ENCODE measurements around the gene CRELD1. TPM values are rescaled to one million over a fixed set of nuclear protein-coding genes. Genes with fewer than 3 reads are reported as not detected.

CRELD1 gene
- total and polyA plus RNA-seq, 2 of the 13 experiments (the other 11 are each of a cell fraction or from before 2014, with no cell fraction given) = 27.1 to 61.9 TPM

- ChIA-PET POLR2A (interaction anchor here (1.1 to 1.3 kb wide), 2 partner anchors 9 to 22 kb away, joined by 3 to 9 read pairs; partner anchors contain the start of gene CRELD1), CTCF (ENCODE audit: low intra/inter-chr PET ratio, low total read pairs) (no interaction called here)
- H2AFZ ChIP-seq (ENCODE audit: low read length) = no peak overlapping the region
- no peaks in the 10 kb centered on the region for H3K27me3 ChIP-seq (ENCODE audit: control insufficient read depth in 1 of 2, insufficient read depth in 2 of 2, low read length in 2 of 2)
- intact Hi-C loops (cut with micrococcal nuclease; ENCODE audit: unreplicated experiment) (loop anchor here (10.0 kb wide), 1 partner anchor 63 kb away; no protein-coding TSS in a partner anchor), in situ Hi-C loops (cut with HindIII; ENCODE audit: extremely low pct_ligation_motif_present, low pct_unique_long_range_greater_than_20kb) (no loop called here)
- no TSS peak for BruUV-seq (replicated peaks)
- TF ChIP-seq RORA (CRISPR knock-in tag; IDR thresholded peaks at IDR 0.05) = no peak
- WGBS (ENCODE audit: low lambda C conversion rate) = 97% methylated on average over 4 of the region's 4 CpGs
- H3K79me2 ChIP-seq (ENCODE audit: insufficient read depth, low read length) = no peaks in the 10 kb centered on the region
- peaks cover 6 to 17% of the 10 kb centered on the region in 2 experiments; a peak in 4 of 5 replicates for H3K36me3 ChIP-seq (replicated peaks in 1 of 2; ENCODE audit: control insufficient read depth in 1 of 2, insufficient read depth in 2 of 2, low read length in 2 of 2)
- no peak overlapping the region for H3K4me3 ChIP-seq (replicated peaks in 1 of 3; ENCODE audit: insufficient read depth in 1 of 3, low read depth in 2 of 3, low read length in 3 of 3)
- no peaks in the 10 kb centered on the region for H4K20me1 ChIP-seq (ENCODE audit: insufficient read depth, low read length)
- FAIRE-seq = no peak
- no peak overlapping the region for H3K27ac ChIP-seq (ENCODE audit: extremely low read length, insufficient read depth, low read length)
- peaks cover 26% of the 10 kb centered on the region for H3K4me1 ChIP-seq (ENCODE audit: insufficient read depth, low read length)
- no peak for DNase-seq (ENCODE audit: low spot score)
- H3K9ac ChIP-seq (ENCODE audit: insufficient read depth, low read depth, low read length) = no peak overlapping the region
- no peak for ATAC-seq
- no peaks in the 10 kb centered on the region for H3K9me3 ChIP-seq (ENCODE audit: low read length)
- no peak overlapping the region for H3K4me2 ChIP-seq (ENCODE audit: low read depth, low read length)
These were observed 8.5 kb downstream of the CRELD1 start for GRCh38 chr3:9942164-9942563.

GRCh38 chr3:9942934-9943690, 9.5 kb downstream of the CRELD1 start:
- H3K9ac ChIP-seq (ENCODE audit: insufficient read depth, low read depth, low read length) = no peak overlapping the region
- H3K27ac ChIP-seq (ENCODE audit: extremely low read length, insufficient read depth, low read length) = no peak overlapping the region
- over 99% methylated on average over 11 of the region's 11 CpGs for WGBS (ENCODE audit: low lambda C conversion rate)
- TF ChIP-seq ATF7 (IDR thresholded peaks at IDR 0.05) (no peak), ATF7 (CRISPR knock-in tag; IDR thresholded peaks at IDR 0.05) (no peak), E2F2 (CRISPR knock-in tag; IDR thresholded peaks at IDR 0.05; ENCODE audit: borderline replicate concordance) (no peak), JDP2 (CRISPR knock-in tag; IDR thresholded peaks at IDR 0.05; ENCODE audit: borderline replicate concordance) (no peak), NCOR1 (IDR thresholded peaks at IDR 0.05; ENCODE audit: borderline replicate concordance, low read length) (no peak), TRAFD1 (CRISPR knock-in tag; IDR thresholded peaks at IDR 0.05; ENCODE audit: borderline replicate concordance) (no peak), BCL3 (CRISPR knock-in tag; IDR thresholded peaks at IDR 0.05) (no peak), HNRNPK (IDR thresholded peaks at IDR 0.05; ENCODE audit: low read depth, low read length, poor library complexity, severe bottlenecking) (no peak), ZNF460 (CRISPR knock-in tag; IDR thresholded peaks at IDR 0.05; ENCODE audit: borderline replicate concordance) (no peak), SOX13 (IDR thresholded peaks at IDR 0.05) (no peak), SOX13 (CRISPR knock-in tag; conservative IDR thresholded peaks at IDR 0.05 in 1 of 2, IDR thresholded peaks at IDR 0.05 in 1 of 2) (no peak)

More at GRCh38 chr3:9942934-9943690, 9.5 kb downstream of the CRELD1 start:
- in situ Hi-C loops (cut with HindIII; ENCODE audit: extremely low pct_ligation_motif_present, low pct_unique_long_range_greater_than_20kb) (no loop called here), intact Hi-C loops (cut with micrococcal nuclease; ENCODE audit: unreplicated experiment) (loop anchor here (10.0 kb wide), 1 partner anchor 62 kb away; no protein-coding TSS in a partner anchor)
- DNase-seq (ENCODE audit: low spot score) = no peak
- H4K20me1 ChIP-seq (ENCODE audit: insufficient read depth, low read length) = no peaks in the 10 kb centered on the region
- peaks cover 6 to 10% of the 10 kb centered on the region in 2 experiments; a peak in 4 of 5 replicates for H3K36me3 ChIP-seq (replicated peaks in 1 of 2; ENCODE audit: control insufficient read depth in 1 of 2, insufficient read depth in 2 of 2, low read length in 2 of 2)
- no peaks in the 10 kb centered on the region for H3K27me3 ChIP-seq (ENCODE audit: control insufficient read depth in 1 of 2, insufficient read depth in 2 of 2, low read length in 2 of 2)
- FAIRE-seq = no peak
- no peak overlapping the region for H3K4me2 ChIP-seq (ENCODE audit: low read depth, low read length)
- peaks cover 3% of the 10 kb centered on the region for H3K79me2 ChIP-seq (ENCODE audit: insufficient read depth, low read length)
- H3K9me3 ChIP-seq (ENCODE audit: low read length) = no peaks in the 10 kb centered on the region
- ATAC-seq = no peak
- ChIA-PET POLR2A (interaction anchor here (1.1 to 1.9 kb wide), 3 partner anchors 10 to 21 kb away, joined by 3 to 10 read pairs (median 9); partner anchors contain the start of gene CRELD1), CTCF (ENCODE audit: low intra/inter-chr PET ratio, low total read pairs) (no interaction called here)
- no peak overlapping the region for H3K4me3 ChIP-seq (replicated peaks in 1 of 3; ENCODE audit: insufficient read depth in 1 of 3, low read depth in 2 of 3, low read length in 3 of 3)
- H2AFZ ChIP-seq (ENCODE audit: low read length) = no peak overlapping the region
- H3K4me1 ChIP-seq (ENCODE audit: insufficient read depth, low read length) = peaks cover 25% of the 10 kb centered on the region
- BruUV-seq (replicated peaks) = no TSS peak
